ENCODE results near the gene TOB1. TPM values are rescaled to one million over a fixed set of nuclear protein-coding genes. Genes with fewer than 3 reads are reported as not detected.

TOB1 gene
- total and polyA plus RNA-seq, 2 of the 4 experiments (the other 2 are of a cell fraction), result 4.3 to 9.0 TPM

DNA sequence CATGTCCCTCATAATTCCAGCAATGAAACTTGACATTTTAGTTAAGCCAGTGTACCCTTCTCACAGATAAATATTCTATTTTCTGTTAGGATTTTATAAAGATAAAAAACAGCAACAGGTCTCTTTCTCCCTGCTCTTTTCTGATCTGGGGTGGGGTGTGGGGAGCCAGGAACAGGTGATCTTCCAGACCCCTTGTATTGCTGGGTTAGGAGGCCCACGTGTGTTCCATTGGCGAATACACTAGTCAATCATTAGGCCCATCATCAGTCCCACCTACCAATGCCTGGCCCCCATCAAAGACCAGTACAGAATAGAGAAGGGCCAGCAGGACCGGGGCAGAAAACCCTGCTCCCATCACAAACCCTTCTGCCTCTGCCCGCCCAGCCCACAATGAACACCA lies 40.3 kb upstream of the TOB1 start:
- H4K8ac ChIP-seq (ENCODE audit: low read depth in 2 of 2, low read length in 2 of 2), result no peak overlapping the region
- POLR2A ChIA-PET (ENCODE audit: unreplicated experiment), result no interaction called here

More for the DNA sequence above, 40.3 kb upstream of the TOB1 start:
- Histone ChIP-seq H2AK5ac (ENCODE audit: low read depth, low read length) (no peak overlapping the region), H3K27me3 (ENCODE audit: control insufficient read depth, insufficient read depth, low read length) (peaks cover 10% of the 10 kb centered on the region), H4K20me1 (ENCODE audit: insufficient read depth, low read length) (no peaks in the 10 kb centered on the region), H2BK20ac (ENCODE audit: low read depth, low read length) (no peak overlapping the region), H3K27ac (ENCODE audit: insufficient read depth, low read length) (no peak overlapping the region), H3K9me1 (ENCODE audit: insufficient read depth, low read length) (peaks cover 4% of the 10 kb centered on the region; the same call in 1 of the 2 replicates), H3K9ac (ENCODE audit: low read depth, low read length) (no peak overlapping the region), H3K4me2 (ENCODE audit: low read depth, low read length) (no peak overlapping the region), H2AFZ (replicated peaks; ENCODE audit: low read length, poor library complexity) (no peak overlapping the region), H3K4me3 (ENCODE audit: insufficient read depth, low read depth, low read length) (no peak overlapping the region), H3K4me1 (ENCODE audit: control insufficient read depth, insufficient read depth, low read length) (peaks cover 16% of the 10 kb centered on the region), H2AK9ac (replicated peaks; ENCODE audit: low read depth, low read length, poor library complexity) (no peak overlapping the region), H4K5ac (ENCODE audit: low read depth, low read length) (no peak overlapping the region), H2BK120ac (ENCODE audit: low read depth, low read length) (no peak overlapping the region), H3K4ac (ENCODE audit: low read depth, low read length) (no peak overlapping the region), H4K91ac (ENCODE audit: insufficient read depth, low read depth, low read length) (no peak overlapping the region), H2BK15ac (ENCODE audit: low read depth, low read length) (no peak overlapping the region), H3K9me3 (ENCODE audit: control insufficient read depth, insufficient read depth, low read length) (no peaks in the 10 kb centered on the region), H3K14ac (replicated peaks; ENCODE audit: low read depth, low read length) (no peak overlapping the region), H2BK5ac (ENCODE audit: low read depth, low read length, poor library complexity, severe bottlenecking) (no peak overlapping the region), H3K56ac (ENCODE audit: extremely low read depth, insufficient read depth, low read length) (no peak overlapping the region), H3K36me3 (ENCODE audit: control insufficient read depth, insufficient read depth, low read length) (no peaks in the 10 kb centered on the region), H3K79me1 (ENCODE audit: low read depth in 1 of 2, low read length in 2 of 2) (no peaks in the 10 kb centered on the region), H3K23ac (ENCODE audit: low read depth, low read length) (no peak overlapping the region), H3K18ac (ENCODE audit: low read depth, low read length) (no peak overlapping the region)
- dilution Hi-C loops (cut with HindIII; ENCODE audit: low sequenced_read_pairs, unreplicated experiment) (no loop called here), intact Hi-C loops (cut with micrococcal nuclease) (no loop called here), in situ Hi-C loops (cut with MboI; ENCODE audit: low sequenced_read_pairs) (no loop called here)
- DNase-seq, result no peak
- CTCF ChIA-PET, result no interaction called here
- WGBS, 2 experiments (ENCODE audit: extremely low coverage in 2 of 2, insufficient read length in 1 of 2), result no CpG with 5 or more reads among the region's 4 CpGs
- no peak for ATAC-seq (ENCODE audit: low read depth)
- TF ChIP-seq, protein P1, sequence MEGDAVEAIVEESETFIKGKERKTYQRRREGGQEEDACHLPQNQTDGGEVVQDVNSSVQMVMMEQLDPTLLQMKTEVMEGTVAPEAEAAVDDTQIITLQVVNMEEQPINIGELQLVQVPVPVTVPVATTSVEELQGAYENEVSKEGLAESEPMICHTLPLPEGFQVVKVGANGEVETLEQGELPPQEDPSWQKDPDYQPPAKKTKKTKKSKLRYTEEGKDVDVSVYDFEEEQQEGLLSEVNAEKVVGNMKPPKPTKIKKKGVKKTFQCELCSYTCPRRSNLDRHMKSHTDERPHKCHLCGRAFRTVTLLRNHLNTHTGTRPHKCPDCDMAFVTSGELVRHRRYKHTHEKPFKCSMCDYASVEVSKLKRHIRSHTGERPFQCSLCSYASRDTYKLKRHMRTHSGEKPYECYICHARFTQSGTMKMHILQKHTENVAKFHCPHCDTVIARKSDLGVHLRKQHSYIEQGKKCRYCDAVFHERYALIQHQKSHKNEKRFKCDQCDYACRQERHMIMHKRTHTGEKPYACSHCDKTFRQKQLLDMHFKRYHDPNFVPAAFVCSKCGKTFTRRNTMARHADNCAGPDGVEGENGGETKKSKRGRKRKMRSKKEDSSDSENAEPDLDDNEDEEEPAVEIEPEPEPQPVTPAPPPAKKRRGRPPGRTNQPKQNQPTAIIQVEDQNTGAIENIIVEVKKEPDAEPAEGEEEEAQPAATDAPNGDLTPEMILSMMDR (conservative IDR thresholded peaks at IDR 0.05; ENCODE audit: low read depth, low read length), result no peak
- TF ChIP-seq RCOR1 (IDR thresholded peaks at IDR 0.05; ENCODE audit: insufficient replicate concordance, low read length), result no peak
- TF ChIP-seq RAD21 (IDR thresholded peaks at IDR 0.05; ENCODE audit: low read length), result no peak
- TF ChIP-seq FOS (IDR thresholded peaks at IDR 0.05; ENCODE audit: low read depth, low read length), result no peak
- TF ChIP-seq POLR2A (IDR thresholded peaks at IDR 0.05; ENCODE audit: low read depth, low read length), result no peak
- TF ChIP-seq, protein P2, sequence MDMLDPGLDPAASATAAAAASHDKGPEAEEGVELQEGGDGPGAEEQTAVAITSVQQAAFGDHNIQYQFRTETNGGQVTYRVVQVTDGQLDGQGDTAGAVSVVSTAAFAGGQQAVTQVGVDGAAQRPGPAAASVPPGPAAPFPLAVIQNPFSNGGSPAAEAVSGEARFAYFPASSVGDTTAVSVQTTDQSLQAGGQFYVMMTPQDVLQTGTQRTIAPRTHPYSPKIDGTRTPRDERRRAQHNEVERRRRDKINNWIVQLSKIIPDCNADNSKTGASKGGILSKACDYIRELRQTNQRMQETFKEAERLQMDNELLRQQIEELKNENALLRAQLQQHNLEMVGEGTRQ (IDR thresholded peaks at IDR 0.05; ENCODE audit: low read depth, low read length), result no peak
- no peak for TF ChIP-seq CHD1 (IDR thresholded peaks at IDR 0.05; ENCODE audit: low read depth, low read length)
- TF ChIP-seq MXI1 (IDR thresholded peaks at IDR 0.05; ENCODE audit: borderline replicate concordance, low read depth, low read length), result no peak
- TF ChIP-seq, protein P3, sequence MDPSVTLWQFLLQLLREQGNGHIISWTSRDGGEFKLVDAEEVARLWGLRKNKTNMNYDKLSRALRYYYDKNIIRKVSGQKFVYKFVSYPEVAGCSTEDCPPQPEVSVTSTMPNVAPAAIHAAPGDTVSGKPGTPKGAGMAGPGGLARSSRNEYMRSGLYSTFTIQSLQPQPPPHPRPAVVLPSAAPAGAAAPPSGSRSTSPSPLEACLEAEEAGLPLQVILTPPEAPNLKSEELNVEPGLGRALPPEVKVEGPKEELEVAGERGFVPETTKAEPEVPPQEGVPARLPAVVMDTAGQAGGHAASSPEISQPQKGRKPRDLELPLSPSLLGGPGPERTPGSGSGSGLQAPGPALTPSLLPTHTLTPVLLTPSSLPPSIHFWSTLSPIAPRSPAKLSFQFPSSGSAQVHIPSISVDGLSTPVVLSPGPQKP (IDR thresholded peaks at IDR 0.05; ENCODE audit: borderline replicate concordance, low read depth, low read length), result no peak
- TF ChIP-seq SMC3 (IDR thresholded peaks at IDR 0.05; ENCODE audit: low read depth, low read length), result no peak
- TF ChIP-seq CEBPB (IDR thresholded peaks at IDR 0.05; ENCODE audit: low read depth, low read length), result no peak
- no peak for TF ChIP-seq NFE2L2 (IDR thresholded peaks at IDR 0.05; ENCODE audit: low read depth, low read length)
- TF ChIP-seq BHLHE40 (IDR thresholded peaks at IDR 0.05; ENCODE audit: low read depth, low read length), result no peak
- no peak for TF ChIP-seq MAFK (IDR thresholded peaks at IDR 0.05; ENCODE audit: low read depth, low read length)
- TF ChIP-seq MAZ (IDR thresholded peaks at IDR 0.05; ENCODE audit: borderline replicate concordance, low read depth, low read length), result no peak
- BruUV-seq (replicated peaks), result no TSS peak
